ENCODE results near the gene NFKBIE. TPM values are rescaled to one million over a fixed set of nuclear protein-coding genes. Genes with fewer than 3 reads are reported as not detected.

The NFKBIE gene
- total and polyA plus RNA-seq, 9 of the 15 experiments (the other 6 are each of a cell fraction or from before 2014, with no cell fraction given), result 2.1 to 16.4 (median 11.7) TPM

DNA sequence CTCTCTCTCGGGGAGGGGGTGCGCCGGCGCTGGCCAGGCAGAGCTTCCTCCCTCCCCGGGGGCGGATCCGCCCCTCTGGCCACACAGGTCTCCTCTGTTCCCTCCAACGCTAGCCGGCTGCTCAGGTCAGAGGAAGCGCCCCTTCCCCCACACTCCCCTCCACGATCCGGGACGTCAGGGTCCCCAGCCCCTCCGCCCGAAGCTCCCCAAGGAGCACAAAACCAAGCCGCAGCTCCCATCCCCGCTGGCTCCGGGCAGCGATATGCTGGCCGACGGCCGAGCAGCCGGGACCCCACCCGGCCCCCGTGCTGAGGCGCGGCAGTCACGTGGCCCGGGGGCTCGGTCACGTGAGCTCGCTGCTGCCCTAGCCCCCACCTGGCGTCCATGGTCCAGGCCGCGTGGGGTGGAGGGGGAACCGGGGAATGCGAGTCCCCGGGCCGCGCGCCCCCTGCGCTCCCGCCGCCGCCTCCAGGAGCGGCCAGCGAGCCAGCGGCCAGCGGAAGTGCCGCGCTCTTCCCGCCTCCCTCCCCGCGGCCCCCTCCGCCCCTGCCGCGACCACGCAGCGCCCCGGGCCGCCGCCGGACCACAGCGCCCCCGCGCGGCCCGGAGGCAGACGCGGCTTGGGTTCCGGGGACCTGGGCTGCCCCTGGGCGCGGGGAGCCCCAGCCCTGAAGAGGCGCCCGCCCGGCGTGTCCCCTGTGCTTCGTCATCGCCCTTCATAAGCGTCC is 8.2 kb downstream of the NFKBIE start, which contains the start of gene SLC35B2 (continued):
- TF ChIP-seq GTF2E2 (tag; IDR thresholded peaks at IDR 0.05) (peak; percentile 82; the same call in 1 of the 2 replicates), ADNP (tag; IDR thresholded peaks at IDR 0.05) (no peak), LARP7 (IDR thresholded peaks at IDR 0.05) (no peak), WHSC1 (IDR thresholded peaks at IDR 0.05; ENCODE audit: low read length) (no peak), HNRNPH1 (optimal IDR thresholded peaks at IDR 0.05; ENCODE audit: low read depth, low read length) (no peak), KLF13 (tag; IDR thresholded peaks at IDR 0.05; ENCODE audit: borderline replicate concordance, low read depth) (peak; percentile 70; the same call in 1 of the 2 replicates), ZC3H8 (IDR thresholded peaks at IDR 0.05) (no peak), PHF8 (IDR thresholded peaks at IDR 0.05; ENCODE audit: borderline replicate concordance, low read length) (peak; percentile 97), SIX5 (IDR thresholded peaks at IDR 0.05; ENCODE audit: borderline replicate concordance in 1 of 2, insufficient read depth in 1 of 2, low read depth in 1 of 2, low read length in 2 of 2) (no peak), HMG20A (CRISPR knock-in tag; conservative IDR thresholded peaks at IDR 0.05) (no peak), NCOA4 (IDR thresholded peaks at IDR 0.05; ENCODE audit: partially characterized antibody) (no peak), ELF1 (tag; IDR thresholded peaks at IDR 0.05) (peak; percentile 88; the same call in 1 of the 2 replicates), SREBF1 (IDR thresholded peaks at IDR 0.05; ENCODE audit: borderline replicate concordance, low read depth, low read length) (no peak), ZNF197 (CRISPR knock-in tag; IDR thresholded peaks at IDR 0.05; ENCODE audit: low read depth) (0 out of 2 replicates have a peak, but pooled peaks have one; percentile 29), TARDBP (IDR thresholded peaks at IDR 0.05) (no peak), ZNF23 (CRISPR knock-in tag; IDR thresholded peaks at IDR 0.05) (no peak), SETDB1 (IDR thresholded peaks at IDR 0.05; ENCODE audit: low read length) (no peak), ETV6 (IDR thresholded peaks at IDR 0.05; ENCODE audit: borderline replicate concordance in 1 of 2, low read depth in 2 of 2, low read length in 1 of 2) (no peak), ETV6 (CRISPR knock-in tag; IDR thresholded peaks at IDR 0.05; ENCODE audit: borderline replicate concordance) (no peak), PTBP1 (IDR thresholded peaks at IDR 0.05; ENCODE audit: low read depth, low read length) (peak; percentile 73; the same call in 1 of the 2 replicates), EP400 (IDR thresholded peaks at IDR 0.05) (peak; percentile 92), BCL6 (CRISPR knock-in tag; IDR thresholded peaks at IDR 0.05) (no peak), CTBP1 (IDR thresholded peaks at IDR 0.05; ENCODE audit: borderline replicate concordance) (peak; percentile 60), ARID1B (IDR thresholded peaks at IDR 0.05) (peak; percentile 44)
- TF ChIP-seq, protein P1, sequence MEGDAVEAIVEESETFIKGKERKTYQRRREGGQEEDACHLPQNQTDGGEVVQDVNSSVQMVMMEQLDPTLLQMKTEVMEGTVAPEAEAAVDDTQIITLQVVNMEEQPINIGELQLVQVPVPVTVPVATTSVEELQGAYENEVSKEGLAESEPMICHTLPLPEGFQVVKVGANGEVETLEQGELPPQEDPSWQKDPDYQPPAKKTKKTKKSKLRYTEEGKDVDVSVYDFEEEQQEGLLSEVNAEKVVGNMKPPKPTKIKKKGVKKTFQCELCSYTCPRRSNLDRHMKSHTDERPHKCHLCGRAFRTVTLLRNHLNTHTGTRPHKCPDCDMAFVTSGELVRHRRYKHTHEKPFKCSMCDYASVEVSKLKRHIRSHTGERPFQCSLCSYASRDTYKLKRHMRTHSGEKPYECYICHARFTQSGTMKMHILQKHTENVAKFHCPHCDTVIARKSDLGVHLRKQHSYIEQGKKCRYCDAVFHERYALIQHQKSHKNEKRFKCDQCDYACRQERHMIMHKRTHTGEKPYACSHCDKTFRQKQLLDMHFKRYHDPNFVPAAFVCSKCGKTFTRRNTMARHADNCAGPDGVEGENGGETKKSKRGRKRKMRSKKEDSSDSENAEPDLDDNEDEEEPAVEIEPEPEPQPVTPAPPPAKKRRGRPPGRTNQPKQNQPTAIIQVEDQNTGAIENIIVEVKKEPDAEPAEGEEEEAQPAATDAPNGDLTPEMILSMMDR (IDR thresholded peaks at IDR 0.05 in 2 of 3, conservative IDR thresholded peaks at IDR 0.05 in 1 of 3; ENCODE audit: insufficient read depth in 2 of 3, low read depth in 1 of 3, low read length in 3 of 3), result peak; percentile 70 to 90 (median 78); a peak in 5 of 6 replicates
- TF ChIP-seq, protein P2, sequence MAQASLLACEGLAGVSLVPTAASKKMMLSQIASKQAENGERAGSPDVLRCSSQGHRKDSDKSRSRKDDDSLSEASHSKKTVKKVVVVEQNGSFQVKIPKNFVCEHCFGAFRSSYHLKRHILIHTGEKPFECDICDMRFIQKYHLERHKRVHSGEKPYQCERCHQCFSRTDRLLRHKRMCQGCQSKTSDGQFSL (CRISPR knock-in tag; IDR thresholded peaks at IDR 0.05), result peak; percentile 88
- TF ChIP-seq, protein P2 (tag; IDR thresholded peaks at IDR 0.05), result peak in 1 of 2 experiments; percentile 86; a peak in 1 of 4 replicates
